Stimulated activated CD4-positive, alpha-beta T cell treated with anti-CD3 and anti-CD28 coated beads, Interleukin-15, amount 100 ng/mL, for 24 hours (primary cell): ENCODE measurements around the gene PITX3.
"Not testable (repeated sequence)": the region's sequence is repeated elsewhere in the genome, so short reads cannot be mapped to it uniquely, and the experiment has no call there.

ENCODE experiments used
- DNase-seq: peaks from one replicate; pipeline ENCODE4 v3.0.0-alpha.2; 2020

Gene PITX3

DNA sequence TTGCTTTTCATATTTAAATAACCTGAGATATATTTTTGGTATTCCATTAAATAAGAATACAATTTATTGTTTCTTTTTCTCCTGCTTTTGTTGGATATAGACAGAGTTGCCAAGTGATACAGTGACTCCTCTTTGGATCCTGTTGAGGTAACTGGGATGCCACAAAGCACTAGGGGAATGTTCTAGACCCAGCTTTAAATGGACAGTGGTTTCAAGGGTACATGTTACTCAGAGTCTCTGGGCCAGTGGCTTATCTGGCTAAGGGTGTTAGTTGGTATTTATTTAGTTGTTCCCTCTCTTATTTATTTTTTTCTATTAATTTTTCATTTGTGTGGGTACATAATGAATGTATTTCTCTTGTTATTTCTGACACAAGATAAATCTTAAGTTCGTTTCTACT, 13.1 kb upstream of the PITX3 start:
- DNase-seq = no peak

DNA sequence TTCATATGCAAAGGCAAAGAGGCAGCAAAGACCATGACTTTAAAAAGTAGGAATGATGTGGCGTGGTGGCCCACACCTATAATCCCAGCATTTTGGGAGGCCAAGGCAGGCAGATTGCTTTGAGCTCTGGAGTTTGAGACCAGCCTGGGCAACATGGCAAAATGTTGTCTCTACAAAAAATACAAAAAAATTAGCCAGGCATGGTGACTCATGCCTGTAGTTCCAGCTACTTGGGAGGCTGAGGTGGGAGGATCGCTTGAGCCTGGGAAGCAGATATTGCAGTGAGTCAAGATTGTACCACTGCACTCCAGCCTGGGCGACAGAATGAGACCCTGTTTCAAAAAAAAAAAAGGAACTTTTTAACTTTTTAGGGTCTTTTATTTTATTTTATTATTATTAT, 11.2 kb upstream of the PITX3 start:
- DNase-seq = not testable (repeated sequence)

DNA sequence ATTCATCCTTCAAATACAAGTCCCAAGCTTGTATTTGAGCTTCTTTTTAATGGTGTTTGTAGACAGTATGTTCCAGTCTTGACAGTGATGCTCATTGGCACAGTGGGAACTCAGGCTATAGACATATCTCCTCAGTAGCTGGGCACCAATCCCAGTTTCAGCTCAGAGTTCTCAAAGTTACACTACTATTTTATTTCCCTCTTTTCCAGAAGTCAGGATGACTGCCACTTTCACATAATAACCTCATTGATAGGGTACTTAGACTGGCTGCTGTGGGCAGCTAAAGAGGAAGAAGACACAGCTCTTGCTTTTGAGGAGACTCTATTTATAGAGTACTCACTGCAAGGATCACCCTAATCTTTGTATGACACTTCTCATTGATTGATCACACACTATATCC, 6.4 kb upstream of the PITX3 start:
- no peak for DNase-seq

DNA sequence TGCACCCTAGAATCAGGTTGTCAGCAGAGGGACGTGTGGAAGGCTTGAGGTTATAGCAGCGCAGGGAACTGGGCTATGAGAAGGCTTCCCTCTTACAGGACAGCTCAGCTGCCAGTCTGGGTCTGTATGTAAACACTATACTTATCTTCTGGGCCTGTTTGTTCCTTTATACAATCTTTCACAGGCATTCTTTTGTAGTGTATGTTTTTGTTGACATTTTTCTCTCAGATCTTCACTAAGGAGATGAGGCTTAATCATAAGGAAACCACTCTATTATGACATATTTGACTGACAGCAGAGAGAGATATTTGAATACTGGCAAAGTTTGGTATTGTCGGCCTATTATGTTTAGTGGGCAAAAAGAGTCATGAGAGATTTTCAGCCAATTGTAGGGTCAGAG, 4.9 kb upstream of the PITX3 start:
- DNase-seq = no peak

DNA sequence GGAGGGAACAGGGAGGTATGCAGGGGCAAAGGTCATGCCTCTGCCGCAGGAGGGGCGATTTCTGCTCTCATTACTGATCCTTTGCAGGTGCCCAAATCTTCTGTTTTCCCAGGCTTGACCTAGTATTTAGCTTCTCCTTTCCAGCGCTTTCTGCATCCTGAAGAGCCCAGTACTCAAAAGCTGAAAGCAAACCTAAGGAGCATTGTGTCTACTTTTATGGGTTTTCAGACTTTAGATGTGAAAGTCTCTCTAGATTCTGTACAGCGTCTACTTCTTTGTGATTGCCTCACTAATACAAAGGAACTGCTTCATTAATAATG, 4.6 kb upstream of the PITX3 start:
- no peak for DNase-seq

DNA sequence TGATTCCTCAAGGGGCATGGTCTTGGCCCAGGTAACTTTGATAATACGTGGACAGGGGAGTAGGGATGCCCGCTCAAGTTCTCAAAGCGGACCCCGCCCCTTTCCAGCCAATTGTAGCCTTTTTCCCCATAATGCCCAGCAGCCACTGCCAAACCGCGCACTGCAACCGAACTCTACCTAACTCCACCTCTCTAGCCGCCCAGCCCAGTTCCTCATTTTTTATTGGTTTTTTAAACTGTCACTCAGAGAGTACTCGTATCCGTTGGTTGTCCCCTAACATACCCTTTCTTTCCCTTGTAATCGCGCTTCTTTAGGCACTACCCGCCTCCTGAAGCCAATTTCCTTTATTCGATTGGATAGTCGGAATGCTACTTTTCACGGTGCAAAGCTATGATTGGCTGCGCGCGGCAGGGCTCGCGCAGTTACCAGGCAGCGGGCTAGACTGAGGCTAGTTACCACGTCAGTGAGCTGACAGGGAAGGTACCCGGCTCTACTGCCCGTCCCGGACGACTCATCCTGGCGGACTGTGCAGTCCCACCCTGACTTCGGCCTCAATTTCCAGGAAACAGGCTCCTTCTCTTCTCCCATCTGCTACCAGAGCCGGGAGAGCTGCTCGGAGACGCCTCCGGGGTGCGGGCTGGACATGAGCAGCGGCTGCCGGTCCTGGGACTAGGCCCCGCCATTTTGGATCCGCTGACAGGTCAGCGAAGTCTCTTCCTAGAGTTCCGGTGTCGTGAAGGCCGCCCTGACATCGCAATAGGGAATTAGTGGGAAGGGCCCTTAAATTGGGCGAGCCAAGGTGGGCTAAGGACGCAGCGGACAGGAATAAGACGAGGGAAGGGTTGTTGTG, 4.0 kb upstream of the PITX3 start, which contains the start of gene GBF1:
TSS of gene GBF1 (plus strand) at position 451 of the 850 bp plus-strand sequence. CDS start 13,407 bp downstream, outside the sequence.
- peak; percentile 91 for DNase-seq

DNA sequence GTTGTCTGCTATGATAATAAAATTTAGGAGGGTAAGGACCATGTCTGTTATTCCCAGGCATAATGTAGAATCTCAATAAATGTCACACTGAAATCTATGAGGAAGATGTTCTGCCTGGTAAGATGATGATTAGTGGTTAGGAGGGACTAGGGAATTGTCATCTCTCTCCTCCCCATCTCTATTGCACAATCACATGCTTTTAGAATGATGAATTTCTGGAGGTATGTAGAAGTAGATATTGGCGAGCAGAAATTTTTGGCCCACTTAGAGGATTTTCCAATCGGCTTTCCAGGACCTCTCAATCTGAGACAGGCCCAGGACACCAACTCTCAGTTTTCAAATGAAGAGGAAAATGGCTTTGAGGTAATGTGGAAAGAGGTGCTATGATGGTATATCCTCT, 2.0 kb upstream of the PITX3 start:
- no peak for DNase-seq

DNA sequence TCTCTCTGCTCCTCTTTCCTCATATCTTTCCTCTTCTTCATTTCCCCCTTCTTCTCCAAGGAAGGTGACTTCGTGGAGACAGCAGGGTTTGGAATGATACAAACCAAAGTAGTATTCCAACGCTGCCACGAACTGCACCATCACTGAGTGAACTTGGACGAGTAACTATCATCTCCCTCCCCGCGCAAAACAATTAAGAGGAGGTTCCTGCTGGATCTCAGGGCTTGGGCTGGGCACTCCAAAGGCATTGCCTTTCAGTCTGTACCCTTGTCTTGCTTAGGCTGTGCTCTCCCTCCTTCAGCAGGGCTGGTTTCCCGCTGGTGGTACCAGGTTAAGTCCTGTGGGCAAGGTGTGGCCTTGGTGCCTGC, 790 bp upstream of the PITX3 start:
- DNase-seq = no peak

DNA sequence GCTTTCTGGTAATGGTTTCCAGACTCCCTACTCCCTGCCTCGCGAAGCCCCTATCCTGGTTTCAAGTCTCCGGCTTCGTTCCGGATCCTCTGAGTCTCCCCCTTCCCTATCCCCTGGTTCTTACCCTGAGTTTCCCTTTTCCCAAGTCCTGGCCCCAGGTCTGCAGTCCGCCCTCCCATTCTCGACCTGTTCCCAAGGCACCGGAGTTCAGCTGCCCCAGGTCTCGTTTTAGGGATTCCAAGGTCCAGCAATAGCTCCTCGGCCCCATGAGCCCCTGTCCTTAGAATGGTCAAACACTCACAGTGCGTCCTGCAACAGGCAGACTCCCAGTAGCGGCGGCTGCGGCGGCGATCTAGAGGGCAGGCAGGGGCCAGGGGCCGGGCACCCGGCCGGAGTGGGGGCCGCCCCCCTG, 274 bp downstream of the PITX3 start:
- DNase-seq = no peak

DNA sequence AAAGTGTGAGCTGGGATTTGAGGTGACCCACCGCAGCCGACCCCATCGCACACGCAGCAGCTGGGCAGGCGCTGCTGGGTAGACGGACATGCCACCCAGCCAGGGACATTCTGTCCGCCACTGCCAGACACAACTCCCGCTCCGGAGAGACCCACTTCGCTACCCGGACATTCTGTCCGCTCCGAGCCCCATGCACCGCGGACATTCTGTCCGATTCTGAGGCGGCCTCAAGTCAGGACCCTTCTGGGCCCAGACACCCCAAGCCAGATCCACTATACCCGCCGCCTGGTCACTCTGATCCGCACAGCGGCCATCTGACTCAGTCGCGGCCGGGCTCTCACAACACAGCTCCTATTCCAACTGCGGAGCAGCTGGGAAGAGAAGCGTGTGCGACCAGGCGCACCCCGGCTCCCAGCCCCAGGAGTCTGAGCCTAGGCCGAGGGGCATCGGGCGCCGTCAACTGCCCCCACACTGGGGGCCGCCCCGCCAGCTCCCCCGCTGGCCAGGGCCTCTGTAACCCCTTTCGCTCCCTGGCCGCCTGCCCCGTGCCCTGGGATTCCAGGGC, 763 bp downstream of the PITX3 start:
- no peak for DNase-seq

DNA sequence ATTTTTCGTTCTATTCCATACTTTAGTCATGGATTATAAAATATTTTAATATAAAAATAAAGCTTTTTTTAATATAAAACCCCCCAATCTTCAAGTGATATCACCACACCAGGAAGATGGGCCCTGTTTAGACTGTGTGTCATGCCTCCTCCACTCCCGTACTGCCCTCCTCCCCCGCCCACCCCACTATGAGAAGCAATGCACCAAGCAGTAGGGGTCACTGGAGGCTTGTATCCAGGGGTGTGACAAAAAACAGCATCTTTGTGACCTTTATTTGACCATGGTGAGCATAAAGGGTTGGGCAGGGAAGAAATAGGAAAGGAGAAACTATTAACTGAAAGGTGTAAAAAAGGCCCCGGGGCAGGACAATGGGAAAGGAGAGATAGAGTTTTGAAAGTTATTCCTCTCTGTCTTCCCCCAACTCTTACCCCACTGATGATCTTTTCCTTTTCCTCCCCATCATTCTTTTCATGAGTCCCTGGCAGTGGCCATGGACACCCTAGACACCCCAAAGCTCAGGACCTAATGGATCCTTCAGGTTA, 3.5 kb downstream of the PITX3 start:
- no peak for DNase-seq

DNA sequence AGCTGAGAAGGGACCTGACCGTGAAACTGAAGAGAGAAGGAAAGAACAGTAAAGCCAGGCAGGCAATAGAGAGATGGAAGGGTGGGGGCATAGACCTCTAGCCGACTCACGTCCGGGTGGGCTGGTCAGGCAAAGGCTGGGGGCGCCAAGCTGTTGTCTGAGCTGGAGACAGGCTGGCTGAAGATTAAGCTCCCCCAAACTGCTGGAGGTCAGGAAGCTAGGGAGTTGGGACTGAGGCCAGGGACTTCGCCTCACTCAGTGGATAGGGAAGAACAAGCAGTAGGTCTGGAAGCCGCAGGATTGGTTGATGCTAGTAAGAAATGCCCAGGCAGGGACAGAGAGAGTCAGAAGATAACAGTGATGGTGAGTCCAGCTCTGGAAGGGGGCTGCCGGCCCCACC, 5.3 kb downstream of the PITX3 start:
- no peak for DNase-seq

DNA sequence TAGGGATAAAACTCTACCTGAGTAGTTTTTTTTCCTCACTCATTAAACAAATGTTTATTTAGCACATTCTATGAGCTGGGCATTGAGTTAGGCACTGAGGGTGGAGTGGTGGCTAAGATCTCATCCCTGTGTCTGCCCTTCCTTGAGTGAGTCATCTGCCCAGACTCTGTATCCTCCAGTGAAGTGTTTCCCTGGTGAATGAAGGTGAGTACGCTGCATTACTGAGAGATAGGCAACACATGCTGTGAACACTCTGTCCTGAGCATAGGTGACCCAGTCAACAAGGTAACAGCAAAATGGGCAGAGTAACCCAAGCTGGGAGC, 5.8 kb downstream of the PITX3 start:
- DNase-seq = no peak

DNA sequence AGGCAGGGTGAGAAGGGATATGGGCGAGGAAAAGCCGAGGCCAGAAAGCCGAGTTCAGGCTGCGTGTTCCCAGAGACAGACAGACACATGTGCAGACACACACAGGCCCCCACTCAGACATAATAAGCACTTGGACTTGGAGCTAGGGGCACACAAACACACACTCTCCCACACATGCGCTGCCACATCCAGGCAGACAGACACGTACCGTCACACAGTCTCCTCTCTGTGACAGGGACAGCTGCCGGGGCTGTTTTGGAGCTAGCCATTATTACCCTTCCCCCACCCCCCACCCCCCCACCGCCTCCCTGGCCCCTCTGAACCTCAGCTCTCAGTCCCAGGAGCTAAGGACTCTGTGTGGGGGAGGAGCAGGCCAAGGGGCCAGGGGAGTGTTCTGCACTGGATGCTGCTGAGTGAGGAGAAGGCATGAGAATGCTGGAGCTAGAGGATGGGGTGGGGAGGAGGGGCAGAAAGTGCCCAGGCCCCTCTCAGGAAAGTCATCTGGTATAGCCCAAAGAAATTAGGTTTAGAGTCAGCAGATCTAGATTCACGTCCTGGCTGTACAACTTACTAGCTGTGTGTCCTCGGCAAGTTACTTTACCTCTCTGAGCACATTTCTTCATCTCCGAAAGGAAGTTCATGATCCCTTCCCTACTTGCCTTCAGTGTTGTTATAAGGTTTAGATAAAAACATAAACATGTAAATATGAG, 6.3 kb downstream of the PITX3 start:
- no peak for DNase-seq

DNA sequence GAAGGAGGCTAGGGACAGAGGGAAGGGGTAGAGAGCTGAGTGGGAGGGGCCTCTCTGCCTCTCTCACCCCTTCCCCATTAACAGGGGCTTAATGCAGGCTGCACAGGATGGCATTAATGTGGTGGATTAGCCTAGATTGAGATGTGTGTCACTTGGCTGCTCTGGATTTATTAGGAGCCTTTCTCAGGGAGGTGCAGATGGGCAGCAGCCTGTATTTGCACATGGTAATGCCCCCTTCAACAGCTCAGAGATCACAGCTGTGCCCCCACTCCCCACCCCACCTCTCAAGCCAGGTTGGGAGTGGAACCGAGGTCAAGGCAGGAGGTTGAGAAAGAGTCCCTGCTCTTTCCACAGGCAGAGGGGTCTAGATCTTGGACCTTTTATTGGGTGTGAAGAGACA, 7.3 kb downstream of the PITX3 start:
- DNase-seq = no peak

DNA sequence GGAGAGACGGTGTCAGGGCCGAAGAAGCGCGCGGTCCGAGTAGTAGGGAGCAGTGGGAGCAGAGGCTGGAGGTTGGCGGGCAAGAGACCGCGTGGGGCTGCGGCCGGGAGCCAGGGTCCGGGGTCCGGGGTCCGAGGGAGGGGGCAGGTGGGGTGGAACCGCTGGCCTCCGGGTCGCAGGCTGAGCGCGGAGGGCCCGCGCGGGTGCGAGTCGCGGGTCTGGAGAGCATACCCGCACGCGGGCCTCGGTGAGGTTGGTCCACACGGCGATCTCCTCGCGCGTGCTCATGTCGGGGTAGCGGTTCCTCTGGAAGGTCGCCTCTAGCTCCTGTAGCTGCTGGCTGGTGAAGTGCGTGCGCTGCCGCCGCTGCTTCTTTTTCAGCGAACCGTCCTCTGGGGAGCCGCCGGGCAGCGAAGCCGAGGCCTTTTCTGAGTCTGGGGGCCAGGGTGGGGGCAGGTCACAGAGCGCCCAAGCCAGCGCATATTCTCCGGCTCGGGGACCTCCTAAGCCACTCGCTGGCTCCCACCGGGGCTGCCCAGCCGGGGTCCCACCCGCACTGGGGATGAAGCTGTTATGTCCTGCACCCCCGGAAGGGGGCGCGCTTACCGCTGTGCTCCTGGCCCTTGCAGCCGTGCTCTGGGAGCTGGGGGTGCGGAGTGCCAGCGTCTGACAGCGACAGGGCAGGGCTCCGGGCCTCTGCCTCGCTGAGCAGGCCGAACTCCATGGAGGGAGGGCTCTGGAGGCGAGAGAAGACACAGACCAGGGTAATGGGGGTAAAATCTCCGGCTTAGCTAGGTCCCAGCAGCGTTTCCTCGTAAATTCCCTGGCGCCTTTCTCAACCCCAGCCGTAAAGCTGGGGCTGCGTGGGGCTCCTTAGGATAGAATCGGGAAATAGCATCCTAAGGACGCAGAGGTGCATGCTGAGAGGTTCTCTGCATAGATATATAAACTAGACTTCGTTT, 9.7 kb downstream of the PITX3 start:
- DNase-seq = peak; percentile 84

DNA sequence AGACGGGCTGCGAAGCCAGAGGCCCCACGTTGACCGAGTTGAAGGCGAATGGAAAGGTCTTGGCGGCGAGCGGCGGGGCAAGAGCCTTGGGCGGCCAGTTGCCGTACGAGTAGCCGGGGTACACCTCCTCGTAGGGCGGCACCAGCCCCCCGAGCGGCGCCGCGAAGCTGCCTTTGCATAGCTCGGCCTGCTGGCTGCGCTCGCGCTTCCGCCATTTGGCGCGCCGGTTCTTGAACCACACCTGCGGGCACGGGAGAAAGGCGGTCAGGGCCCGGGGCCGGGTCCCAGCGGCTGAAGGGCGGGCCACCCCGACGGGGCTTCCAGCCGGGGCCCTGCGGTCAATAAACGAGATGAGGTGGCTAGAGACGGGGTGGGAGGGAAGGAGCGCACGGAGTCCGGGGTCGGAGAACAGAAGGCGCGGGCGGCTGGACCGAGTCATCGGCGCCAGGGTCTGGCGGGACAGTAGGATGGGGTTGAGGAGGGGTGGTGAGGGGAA, 10.4 kb downstream of the PITX3 start:
- DNase-seq = peak; percentile 70

DNA sequence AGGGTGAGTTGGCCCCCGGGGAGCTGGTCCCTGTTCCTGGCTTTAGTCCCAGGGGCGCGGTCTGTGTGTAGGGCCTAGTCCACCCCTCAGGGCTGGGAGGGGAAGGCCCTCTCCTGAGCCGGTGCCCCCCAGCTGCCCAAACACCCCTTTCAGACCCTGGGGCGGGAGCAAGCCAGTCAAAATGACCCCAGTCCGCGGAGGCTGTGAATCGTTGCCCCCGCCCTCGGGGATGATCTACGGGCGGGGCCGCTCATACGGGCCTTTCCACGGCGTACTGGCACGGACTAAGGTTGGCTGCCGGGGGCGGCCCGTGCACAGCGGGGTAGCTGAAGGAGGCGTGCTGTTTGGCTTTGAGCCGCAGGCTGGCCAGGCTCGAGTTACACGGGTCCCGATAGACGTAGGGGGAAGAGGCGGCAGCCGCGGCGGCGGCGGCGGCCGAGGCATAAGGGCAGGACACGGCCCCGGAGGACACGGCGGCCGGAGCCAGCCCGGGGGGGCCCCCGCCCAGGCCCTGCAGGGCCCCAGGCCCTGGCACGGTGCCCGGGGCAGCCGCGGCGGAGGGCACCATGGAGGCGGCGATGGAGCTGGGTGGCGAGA, 10.9 kb downstream of the PITX3 start:
- peak; percentile 62 for DNase-seq

DNA sequence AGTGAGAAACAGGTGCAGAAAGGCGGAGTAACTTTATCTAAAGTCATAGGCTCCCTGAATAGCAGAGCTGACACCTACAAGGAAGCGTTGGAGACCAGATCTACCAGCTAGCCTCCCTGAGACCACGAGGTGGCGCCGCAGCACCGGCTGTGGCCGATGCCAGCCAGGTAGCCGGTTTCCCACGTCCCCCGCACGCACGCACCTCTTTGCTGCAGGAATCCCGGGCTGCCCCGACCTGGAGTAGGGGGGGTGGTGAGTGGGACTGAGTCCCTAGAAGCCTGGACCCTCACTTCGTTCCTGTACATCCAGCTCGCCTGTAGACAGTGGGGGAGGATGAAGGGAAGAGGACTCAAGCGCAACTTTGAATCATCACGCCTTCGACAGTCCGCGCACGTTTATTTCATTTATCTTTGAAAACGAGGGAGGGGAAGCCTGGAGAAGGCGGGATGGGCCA, 11.5 kb downstream of the PITX3 start:
- peak; percentile 91 for DNase-seq

DNA sequence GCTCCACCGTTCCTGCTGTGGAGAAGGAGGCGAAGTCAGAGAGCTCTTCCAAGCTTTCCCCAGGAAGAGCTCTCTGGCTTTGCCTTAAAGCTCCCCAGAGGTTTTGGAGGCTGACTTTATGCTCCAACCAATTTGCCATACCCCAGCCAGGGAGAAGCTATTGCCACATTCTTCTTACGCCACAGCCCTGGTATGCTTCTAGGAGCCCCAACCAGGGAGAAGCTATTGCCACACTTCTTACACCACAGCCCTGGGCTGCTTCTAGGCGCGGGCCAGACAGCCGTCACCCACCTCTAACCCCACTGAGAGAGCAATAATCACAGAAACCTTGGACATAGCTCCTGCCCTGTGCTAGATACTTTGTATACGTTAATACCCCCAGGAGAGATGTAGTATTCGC, 14.3 kb downstream of the PITX3 start:
- no peak for DNase-seq

DNA sequence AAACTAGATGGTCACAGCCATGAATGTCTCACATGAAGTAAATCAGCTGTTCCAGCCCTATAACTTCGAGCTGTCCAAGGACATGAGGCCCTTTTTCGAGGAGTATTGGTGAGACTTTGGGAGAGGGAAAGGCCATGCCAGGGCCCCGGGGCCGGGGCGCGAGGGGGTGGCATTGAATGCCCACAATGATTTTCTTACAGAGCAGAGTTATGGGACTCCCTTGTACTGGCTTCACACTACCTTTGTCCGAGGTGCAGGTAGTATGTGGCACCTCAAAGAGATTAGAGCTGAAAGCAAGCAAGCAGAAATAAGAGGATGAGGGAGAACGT, 14.8 kb downstream of the PITX3 start:
- DNase-seq = no peak
